Measurements from ENCODE around the gene CRYBG1. TPM values are rescaled to one million over a fixed set of nuclear protein-coding genes. Genes with fewer than 3 reads are reported as not detected.

CRYBG1 gene
- total and polyA plus RNA-seq, 2 of the 4 experiments (the other 2 are of a cell fraction), result 0.38 to 1.1 TPM

DNA sequence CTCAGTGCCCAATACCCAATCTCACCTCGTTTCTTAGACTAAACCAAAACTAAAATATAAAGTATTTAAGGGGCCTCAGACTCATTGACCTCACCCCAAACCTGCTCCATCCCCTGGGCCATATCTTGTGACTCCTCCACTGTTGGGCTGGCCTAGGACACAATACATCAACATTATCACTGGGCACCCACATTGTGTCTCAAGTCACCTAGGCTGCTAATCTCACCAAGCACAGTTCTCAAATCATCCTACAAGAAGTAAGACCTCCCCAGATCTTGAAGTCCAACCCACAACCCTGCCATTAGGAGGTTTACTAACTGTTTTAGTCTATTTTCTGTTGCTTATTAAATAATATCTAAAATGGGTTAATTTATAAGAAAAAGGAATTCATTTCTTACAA is 96.2 kb downstream of the CRYBG1 start:
- H3K27ac ChIP-seq (ENCODE audit: insufficient read depth, low read length), result no peak overlapping the region
- no peak overlapping the region for H3K9ac ChIP-seq (ENCODE audit: low read depth, low read length)
- no peak overlapping the region for H2AK5ac ChIP-seq (ENCODE audit: low read depth, low read length)
- peaks cover 2% of the 10 kb centered on the region; the same call in 1 of the 2 replicates for H3K9me1 ChIP-seq (ENCODE audit: insufficient read depth, low read length)
- no peak overlapping the region for H2BK20ac ChIP-seq (ENCODE audit: low read depth, low read length)
- CTCF ChIA-PET, result no interaction called here
- H4K91ac ChIP-seq (ENCODE audit: insufficient read depth, low read depth, low read length), result no peak overlapping the region
- dilution Hi-C loops (cut with HindIII; ENCODE audit: low sequenced_read_pairs, unreplicated experiment) (loop anchor here (25.0 kb wide), 1 partner anchor 506 kb away; the partner anchor contains the start of gene CD24), in situ Hi-C loops (cut with MboI; ENCODE audit: low sequenced_read_pairs) (loop anchor here (10.0 kb wide), 1 partner anchor 48 kb away; no protein-coding TSS in a partner anchor), intact Hi-C loops (cut with micrococcal nuclease) (no loop called here)
- TF ChIP-seq, protein P1, sequence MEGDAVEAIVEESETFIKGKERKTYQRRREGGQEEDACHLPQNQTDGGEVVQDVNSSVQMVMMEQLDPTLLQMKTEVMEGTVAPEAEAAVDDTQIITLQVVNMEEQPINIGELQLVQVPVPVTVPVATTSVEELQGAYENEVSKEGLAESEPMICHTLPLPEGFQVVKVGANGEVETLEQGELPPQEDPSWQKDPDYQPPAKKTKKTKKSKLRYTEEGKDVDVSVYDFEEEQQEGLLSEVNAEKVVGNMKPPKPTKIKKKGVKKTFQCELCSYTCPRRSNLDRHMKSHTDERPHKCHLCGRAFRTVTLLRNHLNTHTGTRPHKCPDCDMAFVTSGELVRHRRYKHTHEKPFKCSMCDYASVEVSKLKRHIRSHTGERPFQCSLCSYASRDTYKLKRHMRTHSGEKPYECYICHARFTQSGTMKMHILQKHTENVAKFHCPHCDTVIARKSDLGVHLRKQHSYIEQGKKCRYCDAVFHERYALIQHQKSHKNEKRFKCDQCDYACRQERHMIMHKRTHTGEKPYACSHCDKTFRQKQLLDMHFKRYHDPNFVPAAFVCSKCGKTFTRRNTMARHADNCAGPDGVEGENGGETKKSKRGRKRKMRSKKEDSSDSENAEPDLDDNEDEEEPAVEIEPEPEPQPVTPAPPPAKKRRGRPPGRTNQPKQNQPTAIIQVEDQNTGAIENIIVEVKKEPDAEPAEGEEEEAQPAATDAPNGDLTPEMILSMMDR (conservative IDR thresholded peaks at IDR 0.05; ENCODE audit: low read depth, low read length), result no peak
- TF ChIP-seq, protein P2, sequence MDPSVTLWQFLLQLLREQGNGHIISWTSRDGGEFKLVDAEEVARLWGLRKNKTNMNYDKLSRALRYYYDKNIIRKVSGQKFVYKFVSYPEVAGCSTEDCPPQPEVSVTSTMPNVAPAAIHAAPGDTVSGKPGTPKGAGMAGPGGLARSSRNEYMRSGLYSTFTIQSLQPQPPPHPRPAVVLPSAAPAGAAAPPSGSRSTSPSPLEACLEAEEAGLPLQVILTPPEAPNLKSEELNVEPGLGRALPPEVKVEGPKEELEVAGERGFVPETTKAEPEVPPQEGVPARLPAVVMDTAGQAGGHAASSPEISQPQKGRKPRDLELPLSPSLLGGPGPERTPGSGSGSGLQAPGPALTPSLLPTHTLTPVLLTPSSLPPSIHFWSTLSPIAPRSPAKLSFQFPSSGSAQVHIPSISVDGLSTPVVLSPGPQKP (IDR thresholded peaks at IDR 0.05; ENCODE audit: borderline replicate concordance, low read depth, low read length), result no peak
- TF ChIP-seq, protein P3, sequence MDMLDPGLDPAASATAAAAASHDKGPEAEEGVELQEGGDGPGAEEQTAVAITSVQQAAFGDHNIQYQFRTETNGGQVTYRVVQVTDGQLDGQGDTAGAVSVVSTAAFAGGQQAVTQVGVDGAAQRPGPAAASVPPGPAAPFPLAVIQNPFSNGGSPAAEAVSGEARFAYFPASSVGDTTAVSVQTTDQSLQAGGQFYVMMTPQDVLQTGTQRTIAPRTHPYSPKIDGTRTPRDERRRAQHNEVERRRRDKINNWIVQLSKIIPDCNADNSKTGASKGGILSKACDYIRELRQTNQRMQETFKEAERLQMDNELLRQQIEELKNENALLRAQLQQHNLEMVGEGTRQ (IDR thresholded peaks at IDR 0.05; ENCODE audit: low read depth, low read length), result no peak
- H3K4me3 ChIP-seq (ENCODE audit: insufficient read depth, low read depth, low read length), result no peak overlapping the region
- H3K79me1 ChIP-seq (ENCODE audit: low read depth in 1 of 2, low read length in 2 of 2), result no peaks in the 10 kb centered on the region
- H3K27me3 ChIP-seq (ENCODE audit: control insufficient read depth, insufficient read depth, low read length), result peaks cover 26% of the 10 kb centered on the region
- H2AFZ ChIP-seq (replicated peaks; ENCODE audit: low read length, poor library complexity), result no peak overlapping the region
- H3K36me3 ChIP-seq (ENCODE audit: control insufficient read depth, insufficient read depth, low read length), result no peaks in the 10 kb centered on the region
- H3K14ac ChIP-seq (replicated peaks; ENCODE audit: low read depth, low read length), result no peak overlapping the region
- H2BK120ac ChIP-seq (ENCODE audit: low read depth, low read length), result no peak overlapping the region
- WGBS, 2 experiments (ENCODE audit: extremely low coverage in 2 of 2, insufficient read length in 1 of 2), result no CpG with 5 or more reads among the region's 1 CpG
- POLR2A ChIA-PET (ENCODE audit: unreplicated experiment), result no interaction called here
- H2AK9ac ChIP-seq (replicated peaks; ENCODE audit: low read depth, low read length, poor library complexity), result no peak overlapping the region
- H3K18ac ChIP-seq (ENCODE audit: low read depth, low read length), result no peak overlapping the region
- no peaks in the 10 kb centered on the region for H4K20me1 ChIP-seq (ENCODE audit: insufficient read depth, low read length)
- H4K8ac ChIP-seq (ENCODE audit: low read depth in 2 of 2, low read length in 2 of 2), result no peak overlapping the region
- no peaks in the 10 kb centered on the region for H3K4me1 ChIP-seq (ENCODE audit: control insufficient read depth, insufficient read depth, low read length)
- ATAC-seq (ENCODE audit: low read depth) (no peak), DNase-seq (no peak)
- no peak overlapping the region for H3K4me2 ChIP-seq (ENCODE audit: low read depth, low read length)
- H2BK15ac ChIP-seq (ENCODE audit: low read depth, low read length), result no peak overlapping the region
- H2BK5ac ChIP-seq (ENCODE audit: low read depth, low read length, poor library complexity, severe bottlenecking), result no peak overlapping the region
- no peaks in the 10 kb centered on the region for H3K9me3 ChIP-seq (ENCODE audit: control insufficient read depth, insufficient read depth, low read length)
- no peak overlapping the region for H3K4ac ChIP-seq (ENCODE audit: low read depth, low read length)
- no peak overlapping the region for H3K23ac ChIP-seq (ENCODE audit: low read depth, low read length)
- BruUV-seq (replicated peaks), result no TSS peak
- no peak overlapping the region for H3K56ac ChIP-seq (ENCODE audit: extremely low read depth, insufficient read depth, low read length)
- no peak overlapping the region for H4K5ac ChIP-seq (ENCODE audit: low read depth, low read length)

All from IMR-90 (cell line).